PC-9 (cell line): ENCODE results near the gene AGO1.

Experiments used
- EZH2 ChIP-seq: fragments of 200-600 bp; sonication (generic); IDR thresholded peaks from 2 replicates; pipeline ENCODE4 v1.8.0; 2017; ENCODE audit warnings: antibody characterized with exemption, low read depth
- TF ChIP-seq, protein P1 (sequence below): fragments of 200-600 bp; sonication (generic); conservative IDR thresholded peaks from 2 replicates; pipeline ENCODE4 v1.6.1; 2017; ENCODE audit warnings: mixed run types, antibody characterized with exemption, mild to moderate bottlenecking, moderate library complexity

DNA sequence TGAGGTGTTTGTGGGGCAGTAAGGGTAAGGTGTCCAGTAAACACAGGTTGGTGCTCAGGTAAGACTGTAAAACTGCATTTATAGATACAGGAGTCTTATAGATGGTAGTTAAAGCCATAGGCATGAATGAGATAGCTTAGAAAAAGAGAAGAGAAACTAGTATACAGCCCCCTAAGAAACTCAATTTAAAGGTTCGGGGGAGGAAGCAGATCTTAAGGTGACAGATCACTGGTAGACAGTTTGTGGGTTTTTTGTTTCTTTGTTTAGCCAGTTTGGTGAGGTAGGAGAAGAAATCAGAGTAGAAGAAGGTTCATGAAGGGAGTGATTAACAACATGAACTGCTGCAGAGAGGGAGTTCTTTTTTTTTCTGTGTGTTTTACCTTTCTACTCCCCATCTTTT, 41.8 kb downstream of the AGO1 start:
- TF ChIP-seq, protein P1, sequence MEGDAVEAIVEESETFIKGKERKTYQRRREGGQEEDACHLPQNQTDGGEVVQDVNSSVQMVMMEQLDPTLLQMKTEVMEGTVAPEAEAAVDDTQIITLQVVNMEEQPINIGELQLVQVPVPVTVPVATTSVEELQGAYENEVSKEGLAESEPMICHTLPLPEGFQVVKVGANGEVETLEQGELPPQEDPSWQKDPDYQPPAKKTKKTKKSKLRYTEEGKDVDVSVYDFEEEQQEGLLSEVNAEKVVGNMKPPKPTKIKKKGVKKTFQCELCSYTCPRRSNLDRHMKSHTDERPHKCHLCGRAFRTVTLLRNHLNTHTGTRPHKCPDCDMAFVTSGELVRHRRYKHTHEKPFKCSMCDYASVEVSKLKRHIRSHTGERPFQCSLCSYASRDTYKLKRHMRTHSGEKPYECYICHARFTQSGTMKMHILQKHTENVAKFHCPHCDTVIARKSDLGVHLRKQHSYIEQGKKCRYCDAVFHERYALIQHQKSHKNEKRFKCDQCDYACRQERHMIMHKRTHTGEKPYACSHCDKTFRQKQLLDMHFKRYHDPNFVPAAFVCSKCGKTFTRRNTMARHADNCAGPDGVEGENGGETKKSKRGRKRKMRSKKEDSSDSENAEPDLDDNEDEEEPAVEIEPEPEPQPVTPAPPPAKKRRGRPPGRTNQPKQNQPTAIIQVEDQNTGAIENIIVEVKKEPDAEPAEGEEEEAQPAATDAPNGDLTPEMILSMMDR, result no peak
- TF ChIP-seq EZH2, result no peak
